Heart right ventricle (tissue), 16 donors: ENCODE results near the gene CFHR5. TPM values are rescaled to one million over a fixed set of nuclear protein-coding genes. Genes with fewer than 3 reads are reported as not detected.
"Not testable (repeated sequence)": the region's sequence is repeated elsewhere in the genome, so short reads cannot be mapped to it uniquely, and the experiment has no call there.

Source experiments
- ATAC-seq, 8 donors: fragments of 200-7000 bp; cut with Tn5 transposase; one replicate each; pipeline ENCODE4 v1.9.1; 2020; ENCODE audit warnings: mild to moderate bottlenecking in 8 of 8, moderate library complexity in 8 of 8, moderate number of reproducible peaks in 1 of 8
- DNase-seq, 2 donors: peaks; one replicate each; pipeline ENCODE4 v3.0.0-alpha.2; 2020
- H3K27ac ChIP-seq, 10 donors: fragments of 200-600 bp; sonication (generic) in 2 of 10; one replicate each; pipeline versions ENCODE4 v1.5.0 to v1.8.0; 2020 to 2022; ENCODE audit warnings: mild to moderate bottlenecking in 3 of 10
- H3K27me3 ChIP-seq, 7 donors: fragments of 200-600 bp; one replicate each; pipeline ENCODE4 v1.8.0; 2021 to 2022; ENCODE audit warnings: mild to moderate bottlenecking in 2 of 7
- H3K36me3 ChIP-seq, 9 donors: fragments of 200-600 bp; sonication (generic) in 1 of 9; one replicate each; pipeline versions ENCODE4 v1.5.0 to v1.8.0; 2020 to 2022; ENCODE audit warnings: mild to moderate bottlenecking in 2 of 9
- H3K4me1 ChIP-seq, 9 donors: fragments of 200-600 bp; sonication (generic) in 1 of 9; one replicate each; pipeline versions ENCODE4 v1.5.0 to v1.8.0; 2020 to 2022; ENCODE audit warnings: mild to moderate bottlenecking in 4 of 9
- H3K4me3 ChIP-seq, 10 donors: fragments of 200-600 bp; sonication (generic) in 2 of 10; one replicate each; pipeline versions ENCODE4 v1.5.0 to v1.8.0; 2020 to 2022; ENCODE audit warnings: mild to moderate bottlenecking in 7 of 10, moderate library complexity in 2 of 10
- H3K9me3 ChIP-seq, 11 donors: fragments of 200-600 bp in 10 of 11; sonication (generic) in 2 of 11; one replicate each; pipeline versions ENCODE4 v1.5.0 to v1.8.0; 2013 to 2022; ENCODE audit warnings: mild to moderate bottlenecking in 2 of 11, control low read depth in 1 of 11, moderate library complexity in 1 of 11
- WGBS, 2 donors: extraction: QIAGEN DNeasy Blood & Tissue Kit; methylation state at CpG; one replicate each; pipeline ENCODE4 v1.1.7; 2013; ENCODE audit warnings: inconsistent platforms in 1 of 2; 5-methylcytosine and 5-hydroxymethylcytosine counted together
- intact Hi-C, 10 donors: fragments of 100-400 bp; cut with DNase I; formaldehyde crosslinking; loops; one replicate each; pipeline versions ENCODE4 v1.11.1 to v1.14.2; 2022
- polyA plus RNA-seq, 2 donors: library from polyadenylated mRNA; stranded (reverse); fragments of 200-250 nt; gene quantifications; one replicate each; pipeline ENCODE4 v1.2.3, GENCODE V29; 2013
- total RNA-seq, 10 donors: library from RNA; stranded (reverse); fragmentation: NEBNext Ultra II Directional in 3 of 10; extraction: Animal tissue kit (Norgen Biotek cat#: 25700) in 3 of 10; gene quantifications; one replicate each; pipeline versions ENCODE4 v1.2.1 to v1.2.4, GENCODE V29; 2021 to 2023
- TF ChIP-seq, protein P1 (sequence below), 9 donors: fragments of 200-600 bp; sonication (generic) in 2 of 9; IDR thresholded peaks; one replicate each; pipeline versions ENCODE4 v1.5.0 to v1.8.0; 2021 to 2022; ENCODE audit warnings: antibody characterized with exemption in 9 of 9, mild to moderate bottlenecking in 5 of 9, moderate library complexity in 1 of 9
- donor health status: Arrhythmogenic right ventricular cardiomyopathy.
- donor health status: ischemic (EF 13 %, LVEDD 7.1; RV severe dilation, severe dysfunction).
- donor health status: healthy with polysubstance abuse.
- donor health status: DM: no; HTN: yes; CAD: no.
- donor health status: DM: no; HTN: no; CAD: no.
- donor health status: ischemic (EF 25% LVEDD 6.9; RV normal size, moderate dysfunction).
- donor health status: ischemic (EF 25% LVEDD 5.7; RV mildly dilated, moderate dysfunction).
- donor health status: healthy.
- donor health status: DM: yes; HTN: yes; CAD: no.
- donor health status: Ischemic cardiomyopathy.
- donor health status: ischemic (EF 35%, LVEDD 5.7; RV mildly dilated, moderate dysfunction).
- donor health status: nonischemic (EF 11% LVEDD 7.7; RV severe dilation, severe dysfunction).
- donor health status: DM: yes; HTN: yes; CAD: no.
- donor health status: PGD.
- donor health status: ischemic (EF 29% LVEDD 5.4; RV normal size, mild dysfunction).
- donor health status: nonischemic (EF 23%, LVEDD 6.1; RV moderate dilation, normal function).

CFHR5 gene
- total and polyA plus RNA-seq, 12 donors, result not detected

GRCh38 chr1:197024460-197024859, 47.1 kb downstream of the CFHR5 start:
- no peak overlapping the region for H3K4me3 ChIP-seq
- H3K9me3 ChIP-seq, result no peaks in the 10 kb centered on the region
- intact Hi-C loops, result no loop called here
- TF ChIP-seq, protein P1, sequence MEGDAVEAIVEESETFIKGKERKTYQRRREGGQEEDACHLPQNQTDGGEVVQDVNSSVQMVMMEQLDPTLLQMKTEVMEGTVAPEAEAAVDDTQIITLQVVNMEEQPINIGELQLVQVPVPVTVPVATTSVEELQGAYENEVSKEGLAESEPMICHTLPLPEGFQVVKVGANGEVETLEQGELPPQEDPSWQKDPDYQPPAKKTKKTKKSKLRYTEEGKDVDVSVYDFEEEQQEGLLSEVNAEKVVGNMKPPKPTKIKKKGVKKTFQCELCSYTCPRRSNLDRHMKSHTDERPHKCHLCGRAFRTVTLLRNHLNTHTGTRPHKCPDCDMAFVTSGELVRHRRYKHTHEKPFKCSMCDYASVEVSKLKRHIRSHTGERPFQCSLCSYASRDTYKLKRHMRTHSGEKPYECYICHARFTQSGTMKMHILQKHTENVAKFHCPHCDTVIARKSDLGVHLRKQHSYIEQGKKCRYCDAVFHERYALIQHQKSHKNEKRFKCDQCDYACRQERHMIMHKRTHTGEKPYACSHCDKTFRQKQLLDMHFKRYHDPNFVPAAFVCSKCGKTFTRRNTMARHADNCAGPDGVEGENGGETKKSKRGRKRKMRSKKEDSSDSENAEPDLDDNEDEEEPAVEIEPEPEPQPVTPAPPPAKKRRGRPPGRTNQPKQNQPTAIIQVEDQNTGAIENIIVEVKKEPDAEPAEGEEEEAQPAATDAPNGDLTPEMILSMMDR (IDR thresholded peaks at IDR 0.05), result no peak
- H3K36me3 ChIP-seq, result no peaks in the 10 kb centered on the region
- no peak overlapping the region for H3K27ac ChIP-seq
- ATAC-seq (no peak), DNase-seq (no peak)
- WGBS, 2 donors, result 89 to 95% methylated on average over 1 of the region's 1 CpG
- no peaks in the 10 kb centered on the region for H3K4me1 ChIP-seq
- no peaks in the 10 kb centered on the region for H3K27me3 ChIP-seq

GRCh38 chr1:197027359-197027758, 50.0 kb downstream of the CFHR5 start:
- TF ChIP-seq, protein P1 (IDR thresholded peaks at IDR 0.05), result no peak
- H3K36me3 ChIP-seq, result no peaks in the 10 kb centered on the region
- no peaks in the 10 kb centered on the region for H3K4me1 ChIP-seq
- H3K27me3 ChIP-seq, result no peaks in the 10 kb centered on the region
- intact Hi-C loops, result no loop called here
- no peak overlapping the region for H3K27ac ChIP-seq
- ATAC-seq, result no peak
- H3K9me3 ChIP-seq, result no peaks in the 10 kb centered on the region
- no peak overlapping the region for H3K4me3 ChIP-seq
- 90 to 91% methylated on average over 6 of the region's 6 CpGs for WGBS, 2 donors
- DNase-seq, result no peak

DNA sequence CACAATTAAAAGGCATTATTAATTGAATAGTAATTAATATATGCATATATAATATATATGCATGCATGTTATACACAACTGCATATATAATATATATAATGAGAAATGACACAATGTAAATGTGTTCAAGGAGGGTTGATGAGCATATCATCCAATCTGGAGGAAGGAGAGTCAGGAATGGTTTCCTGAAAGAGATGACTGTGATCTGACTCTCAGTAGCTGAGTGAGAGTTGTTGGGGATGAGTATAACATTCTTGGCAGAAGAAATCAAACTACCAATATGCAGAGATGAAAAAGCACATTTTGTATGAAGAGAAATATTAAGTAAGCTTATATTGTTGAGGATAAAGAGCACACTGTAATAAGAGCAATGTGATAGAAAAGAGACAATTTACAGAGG, 52.4 kb downstream of the CFHR5 start:
- no peak for ATAC-seq
- TF ChIP-seq, protein P1 (IDR thresholded peaks at IDR 0.05), result no peak
- intact Hi-C loops, result no loop called here
- no peaks in the 10 kb centered on the region for H3K9me3 ChIP-seq
- no peaks in the 10 kb centered on the region for H3K27me3 ChIP-seq
- H3K4me1 ChIP-seq, result no peaks in the 10 kb centered on the region
- H3K36me3 ChIP-seq, result no peaks in the 10 kb centered on the region
- no peak overlapping the region for H3K27ac ChIP-seq
- DNase-seq, result no peak
- no peak overlapping the region for H3K4me3 ChIP-seq

- DNase-seq, H3K4me1 ChIP-seq, ATAC-seq, H3K36me3 ChIP-seq, H3K9me3 ChIP-seq, H3K27ac ChIP-seq, intact Hi-C loops, H3K27me3 ChIP-seq, H3K4me3 ChIP-seq: not testable (repeated sequence)
- WGBS, 2 donors, result 76 to 81% methylated on average over 6 of the region's 6 CpGs
Measured at GRCh38 chr1:197034631-197035339, 57.4 kb downstream of the CFHR5 start.

DNA sequence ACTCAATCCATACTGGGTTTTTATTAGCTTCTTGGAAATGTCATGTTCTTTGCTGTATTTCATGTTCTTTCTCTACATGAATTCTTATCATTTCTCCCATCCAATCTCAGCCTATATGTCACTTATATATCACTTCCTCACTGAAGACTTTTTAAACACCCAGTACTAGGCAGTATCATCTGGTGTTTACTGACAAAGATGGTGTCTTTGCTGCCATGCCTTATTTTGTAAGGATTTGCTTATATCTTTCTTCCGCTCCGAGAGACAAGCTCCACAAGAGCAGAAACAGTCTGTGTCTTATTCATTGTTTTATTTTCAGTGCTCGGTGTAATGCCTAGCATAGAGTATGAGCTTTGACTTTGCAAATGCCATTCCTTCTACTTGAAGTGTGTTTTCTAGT, 59.5 kb downstream of the CFHR5 start:
- TF ChIP-seq, protein P1 (IDR thresholded peaks at IDR 0.05), result no peak
- ATAC-seq (no peak), DNase-seq (no peak)
- Histone ChIP-seq H3K27me3 (no peaks in the 10 kb centered on the region), H3K36me3 (no peaks in the 10 kb centered on the region), H3K4me1 (no peaks in the 10 kb centered on the region), H3K9me3 (no peaks in the 10 kb centered on the region), H3K4me3 (no peak overlapping the region), H3K27ac (no peak overlapping the region)
- 91 to 94% methylated on average over 3 of the region's 3 CpGs for whole genome bisulfite sequencing, 2 donors
- intact Hi-C loops, result no loop called here
